Endothelial cell of umbilical vein (primary cell): ENCODE measurements around the gene EIF2S3. TPM values are rescaled to one million over a fixed set of nuclear protein-coding genes. Genes with fewer than 3 reads are reported as not detected.

Source experiments
- BruUV-seq: library from RNA; stranded (reverse); fragments of 400-500 nt; replicated peaks from 2 replicates; lab custom pipeline; 2021; lab: Mats Ljungman, UMichigan
- CTCF ChIA-PET: fragments of 300-600, 350-600 bp; sonication (Branson Sonifier 250); formaldehyde crosslinking; loops from one replicate; lab custom pipeline; 2021; ENCODE audit warnings: antibody characterized with exemption, inconsistent platforms; lab: Charles Lee
- POLR2A ChIA-PET: fragments of 300-600, 350-600 bp; sonication (Branson Sonifier 250); formaldehyde crosslinking; loops from one replicate; lab custom pipeline; 2021; ENCODE audit warnings: antibody characterized with exemption, inconsistent platforms; lab: Charles Lee
- DNase-seq: peaks from one replicate; pipeline ENCODE4 v3.0.0-alpha.2; 2011; ENCODE audit warnings: low read depth, low spot score
- FAIRE-seq: peaks from 2 replicates; lab custom pipeline; 2011; peaks lifted over from hg19 to GRCh38; lab: Jason Lieb, UNC
- H2AFZ ChIP-seq: 2 replicates; pipeline ENCODE4 v1.6.0; 2012; ENCODE audit warnings: low read depth, low read length, control low read depth, inconsistent platforms
- H3K27ac ChIP-seq: 2 replicates; pipeline ENCODE4 v1.5.1; 2011; ENCODE audit warnings: low read depth, mild to moderate bottlenecking, control low read depth, low read length, moderate library complexity; ENCODE audit not compliant: insufficient read depth
- H3K27me3 ChIP-seq, 2 experiments: 2 replicates each; pipeline versions ENCODE4 v1.6.0 to v1.6.1; 2011; ENCODE audit warnings: low read length in 2 of 2, mixed read lengths in 1 of 2; ENCODE audit not compliant: control insufficient read depth in 2 of 2, insufficient read depth in 2 of 2
- H3K36me3 ChIP-seq, 2 experiments: 2 replicates in 1 of 2; 3 replicates in 1 of 2; pipeline ENCODE4 v1.5.1; 2011; ENCODE audit warnings: low read length in 2 of 2, mild to moderate bottlenecking in 1 of 2, moderate library complexity in 1 of 2; ENCODE audit not compliant: control insufficient read depth in 2 of 2, insufficient read depth in 2 of 2; ENCODE audit errors: extremely low read depth in 1 of 2
- H3K4me1 ChIP-seq: 3 replicates; pipeline ENCODE4 v1.5.1; 2011; ENCODE audit warnings: mild to moderate bottlenecking, low read length; ENCODE audit not compliant: control insufficient read depth, insufficient read depth; ENCODE audit errors: extremely low read depth
- H3K4me2 ChIP-seq: 2 replicates; pipeline ENCODE4 v1.6.1; 2011; ENCODE audit warnings: low read length, control low read depth, mixed read lengths; ENCODE audit not compliant: insufficient read depth
- H3K4me3 ChIP-seq, 3 experiments: fragments of 200-600 bp in 1 of 3; sonication (generic), shearing (Covaris generic) in 1 of 3; replicated peaks in 1 of 3; 2 replicates each; pipeline ENCODE4 v1.5.1; 2011 to 2016; ENCODE audit warnings: control low read depth in 3 of 3, low read length in 3 of 3, mild to moderate bottlenecking in 2 of 3, inconsistent platforms in 1 of 3, low read depth in 1 of 3, moderate library complexity in 1 of 3; ENCODE audit not compliant: insufficient read depth in 1 of 3
- H3K79me2 ChIP-seq: 2 replicates; pipeline ENCODE4 v1.6.0; 2012; ENCODE audit warnings: low read length, inconsistent platforms; ENCODE audit not compliant: control insufficient read depth, insufficient read depth
- H3K9ac ChIP-seq: replicated peaks from 2 replicates; pipeline ENCODE3; 2011; ENCODE audit warnings: low read length, control low read depth; ENCODE audit not compliant: insufficient read depth; ENCODE audit errors: extremely low read depth
- H3K9me1 ChIP-seq: replicated peaks from 3 replicates; pipeline ENCODE4 v1.6.0; 2011; ENCODE audit warnings: mild to moderate bottlenecking, low read length; ENCODE audit not compliant: control insufficient read depth, insufficient read depth; ENCODE audit errors: extremely low read depth
- H3K9me3 ChIP-seq: replicated peaks from 2 replicates; pipeline ENCODE4 v1.5.1; 2012; ENCODE audit warnings: low read length, inconsistent platforms; ENCODE audit not compliant: control insufficient read depth, insufficient read depth
- H4K20me1 ChIP-seq: replicated peaks from 2 replicates; pipeline ENCODE3; 2011; ENCODE audit warnings: mild to moderate bottlenecking, low read length; ENCODE audit not compliant: control insufficient read depth, insufficient read depth; ENCODE audit errors: extremely low read depth
- EZH2 ChIP-seq: IDR thresholded peaks from 2 replicates; pipeline ENCODE4 v1.6.1; 2012; ENCODE audit warnings: borderline replicate concordance, low read depth, mild to moderate bottlenecking, moderate library complexity, low read length, inconsistent platforms; ENCODE audit not compliant: severe bottlenecking
- FOS ChIP-seq: IDR thresholded peaks from 2 replicates; pipeline ENCODE4 v1.6.1; 2011; ENCODE audit warnings: mild to moderate bottlenecking, low read length, moderate library complexity, borderline replicate concordance; ENCODE audit not compliant: insufficient read depth
- GATA2 ChIP-seq: IDR thresholded peaks from 2 replicates; pipeline ENCODE4 v1.7.0; 2011; ENCODE audit warnings: low read depth, mild to moderate bottlenecking, moderate library complexity, mixed read lengths, low read length; ENCODE audit not compliant: insufficient read length, insufficient read depth
- JUN ChIP-seq: IDR thresholded peaks from 2 replicates; pipeline ENCODE4 v1.6.1; 2011; ENCODE audit warnings: borderline replicate concordance, low read depth; ENCODE audit not compliant: insufficient read length, insufficient read depth
- POLR2A ChIP-seq: IDR thresholded peaks from 2 replicates; pipeline ENCODE4 v1.6.1; 2012; ENCODE audit warnings: low read depth, mild to moderate bottlenecking, control low read depth, low read length
- POLR2AphosphoS5 ChIP-seq: IDR thresholded peaks from 2 replicates; pipeline ENCODE4 v1.6.1; 2012; ENCODE audit warnings: low read depth, mild to moderate bottlenecking, control low read depth, low read length, moderate library complexity; ENCODE audit not compliant: insufficient read depth
- dilution Hi-C: fragments of 300-500 bp; cut with MboI; formaldehyde crosslinking; loops from one replicate; pipeline ENCODE4 v1.15.0; 2019; ENCODE audit warnings: low sequenced_read_pairs; ENCODE audit not compliant: extremely low pct_ligation_motif_present
- intact Hi-C: fragments of 100-400 bp; cut with micrococcal nuclease; formaldehyde crosslinking; loops from one replicate; pipeline ENCODE4 v1.10.0; 2022
- polyA plus RNA-seq, 4 experiments: library from polyadenylated mRNA; depleted of rRNA in 3 of 4; stranded (reverse) in 3 of 4; unstranded in 1 of 4; fragments of >200 nt; gene quantifications; 2 replicates each; pipeline versions ENCODE4 v1.2.1 to v1.2.3, GENCODE V29; 2011 to 2012; ENCODE audit warnings: missing spikeins in 1 of 4
- total RNA-seq: library from RNA; stranded (reverse); gene quantifications from 2 replicates; pipeline ENCODE4 v1.2.3, GENCODE V29; 2021
- TF ChIP-seq, protein P1 (sequence below), 2 donors: IDR thresholded peaks; 1 replicate in 1 of 2; 2 replicates in 1 of 2; pipeline ENCODE4 v1.5.1; 2011; ENCODE audit warnings: low read length in 2 of 2, mild to moderate bottlenecking in 2 of 2, moderate library complexity in 2 of 2, control low read depth in 1 of 2, inconsistent platforms in 1 of 2, low read depth in 1 of 2; ENCODE audit not compliant: insufficient read depth in 1 of 2; ENCODE audit errors: extremely low read depth in 1 of 2

EIF2S3 gene
- total and polyA plus RNA-seq, 2 donors (not counting 3 experiments of a cell fraction or from before 2014, with no cell fraction given), result 35.8 to 161 TPM

DNA sequence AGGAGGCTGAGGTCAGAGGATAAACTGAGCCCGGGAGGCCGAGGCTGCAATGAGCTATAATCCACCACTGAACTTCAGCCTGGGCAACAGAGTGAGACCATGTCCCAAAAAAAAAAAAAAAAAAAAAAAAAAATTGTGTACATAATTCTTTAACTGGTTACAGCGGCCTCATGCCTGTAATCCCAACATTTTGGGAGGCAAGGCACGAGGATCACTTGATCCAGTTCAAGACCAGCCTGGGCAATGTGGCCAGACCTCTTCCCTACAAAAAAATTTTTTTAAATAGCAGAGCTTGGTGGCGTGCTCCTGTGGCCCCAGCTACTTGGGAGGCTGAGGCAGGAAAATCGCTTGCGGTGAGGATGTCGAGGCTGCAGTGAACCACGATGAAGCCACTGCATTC, 37.1 kb upstream of the EIF2S3 start:
- H3K4me1 ChIP-seq, result no peaks in the 10 kb centered on the region
- no peaks in the 10 kb centered on the region for H3K9me3 ChIP-seq
- ChIA-PET CTCF (interaction anchor here (1.2 kb wide), 1 partner anchor 37 kb away, joined by 4 read pairs; the partner anchor contains the start of gene EIF2S3), POLR2A (no interaction called here)
- H3K4me3 ChIP-seq, result no peak overlapping the region
- H2AFZ ChIP-seq, result no peak overlapping the region
- no peak overlapping the region for H3K9ac ChIP-seq
- no peaks in the 10 kb centered on the region for H4K20me1 ChIP-seq
- FAIRE-seq (no peak), DNase-seq (no peak)
- no peak overlapping the region for H3K4me2 ChIP-seq
- dilution Hi-C loops (no loop called here), intact Hi-C loops (no loop called here)
- H3K27me3 ChIP-seq, result no peaks in the 10 kb centered on the region
- H3K9me1 ChIP-seq, result no peaks in the 10 kb centered on the region
- no peak overlapping the region for H3K27ac ChIP-seq
- peaks cover 10% of the 10 kb centered on the region for H3K79me2 ChIP-seq
- no TSS peak for BruUV-seq
- no peaks in the 10 kb centered on the region for H3K36me3 ChIP-seq
- no peak for TF ChIP-seq POLR2AphosphoS5
- no peak for TF ChIP-seq EZH2
- TF ChIP-seq FOS, result no peak
- TF ChIP-seq GATA2, result no peak
- no peak for TF ChIP-seq POLR2A
- no peak for TF ChIP-seq JUN
- TF ChIP-seq, protein P1, sequence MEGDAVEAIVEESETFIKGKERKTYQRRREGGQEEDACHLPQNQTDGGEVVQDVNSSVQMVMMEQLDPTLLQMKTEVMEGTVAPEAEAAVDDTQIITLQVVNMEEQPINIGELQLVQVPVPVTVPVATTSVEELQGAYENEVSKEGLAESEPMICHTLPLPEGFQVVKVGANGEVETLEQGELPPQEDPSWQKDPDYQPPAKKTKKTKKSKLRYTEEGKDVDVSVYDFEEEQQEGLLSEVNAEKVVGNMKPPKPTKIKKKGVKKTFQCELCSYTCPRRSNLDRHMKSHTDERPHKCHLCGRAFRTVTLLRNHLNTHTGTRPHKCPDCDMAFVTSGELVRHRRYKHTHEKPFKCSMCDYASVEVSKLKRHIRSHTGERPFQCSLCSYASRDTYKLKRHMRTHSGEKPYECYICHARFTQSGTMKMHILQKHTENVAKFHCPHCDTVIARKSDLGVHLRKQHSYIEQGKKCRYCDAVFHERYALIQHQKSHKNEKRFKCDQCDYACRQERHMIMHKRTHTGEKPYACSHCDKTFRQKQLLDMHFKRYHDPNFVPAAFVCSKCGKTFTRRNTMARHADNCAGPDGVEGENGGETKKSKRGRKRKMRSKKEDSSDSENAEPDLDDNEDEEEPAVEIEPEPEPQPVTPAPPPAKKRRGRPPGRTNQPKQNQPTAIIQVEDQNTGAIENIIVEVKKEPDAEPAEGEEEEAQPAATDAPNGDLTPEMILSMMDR (IDR thresholded peaks at IDR 0.05; ENCODE audit: extremely low read depth in 1 of 2, insufficient read depth in 1 of 2, low read depth in 1 of 2, low read length in 2 of 2), result no peak
